Measurements from ENCODE around the gene CALY.

Gene CALY

GRCh38 chr10:133326223-133326551, 10.5 kb downstream of the CALY start:
- no peak for TF ChIP-seq TEAD4 (IDR thresholded peaks at IDR 0.05)
- TF ChIP-seq TCF12 (IDR thresholded peaks at IDR 0.05; ENCODE audit: low read depth) = no peak
- TF ChIP-seq EP300 (IDR thresholded peaks at IDR 0.05; ENCODE audit: borderline replicate concordance) = no peak
- no peak for TF ChIP-seq YY1 (IDR thresholded peaks at IDR 0.05; ENCODE audit: low read depth)
- no peak for TF ChIP-seq ZBTB7A (IDR thresholded peaks at IDR 0.05; ENCODE audit: low read depth)
- TF ChIP-seq RAD21 (IDR thresholded peaks at IDR 0.05; ENCODE audit: low read depth) = no peak
- no peak for TF ChIP-seq EGR1 (IDR thresholded peaks at IDR 0.05)
- TF ChIP-seq REST (IDR thresholded peaks at IDR 0.05; ENCODE audit: low read depth) = no peak
- TF ChIP-seq FOXM1 (IDR thresholded peaks at IDR 0.05; ENCODE audit: borderline replicate concordance, low read depth) = no peak
- TF ChIP-seq MAX (IDR thresholded peaks at IDR 0.05) = no peak; the same call in 1 of the 2 replicates
- TF ChIP-seq CEBPB (IDR thresholded peaks at IDR 0.05) = no peak

GRCh38 chr10:133325440-133326222, 11.1 kb downstream of the CALY start:
- no peak for TF ChIP-seq CREB1 (IDR thresholded peaks at IDR 0.05; ENCODE audit: low read depth)
- 0 out of 2 replicates have a peak, but pooled peaks have one; percentile 4 for TF ChIP-seq MAX (IDR thresholded peaks at IDR 0.05)
- no peak for TF ChIP-seq CEBPB (IDR thresholded peaks at IDR 0.05)
- 0 out of 2 replicates have a peak, but pooled peaks have one; percentile 15 for TF ChIP-seq TAF1 (IDR thresholded peaks at IDR 0.05; ENCODE audit: low read depth)
- no peak for TF ChIP-seq EP300 (IDR thresholded peaks at IDR 0.05; ENCODE audit: borderline replicate concordance)

- peak; percentile 49; the same call in 1 of the 2 replicates for TF ChIP-seq ZBTB7A (IDR thresholded peaks at IDR 0.05; ENCODE audit: low read depth)
- TF ChIP-seq REST (IDR thresholded peaks at IDR 0.05; ENCODE audit: low read depth) = no peak
- no peak for TF ChIP-seq CREB1 (IDR thresholded peaks at IDR 0.05; ENCODE audit: low read depth)
These were observed 11.8 kb downstream of the CALY start for GRCh38 chr10:133324857-133325260.

GRCh38 chr10:133324198-133324792, 12.4 kb downstream of the CALY start:
- TF ChIP-seq MAX (IDR thresholded peaks at IDR 0.05) = peak; percentile 45; the same call in 1 of the 2 replicates
- no peak for TF ChIP-seq CREB1 (IDR thresholded peaks at IDR 0.05; ENCODE audit: low read depth)
- 0 out of 2 replicates have a peak, but pooled peaks have one; percentile 29 for TF ChIP-seq TAF1 (IDR thresholded peaks at IDR 0.05; ENCODE audit: low read depth)
- TF ChIP-seq USF1 (IDR thresholded peaks at IDR 0.05) = 0 out of 2 replicates have a peak, but pooled peaks have one; percentile 21
- peak; percentile 91 for TF ChIP-seq NFIC (IDR thresholded peaks at IDR 0.05)
- TF ChIP-seq CEBPB (IDR thresholded peaks at IDR 0.05) = no peak
- no peak for TF ChIP-seq FOXM1 (IDR thresholded peaks at IDR 0.05; ENCODE audit: borderline replicate concordance, low read depth)
- peak; percentile 84 for TF ChIP-seq ZBTB7A (IDR thresholded peaks at IDR 0.05; ENCODE audit: low read depth)
- peak; percentile 72 for TF ChIP-seq YY1 (IDR thresholded peaks at IDR 0.05; ENCODE audit: low read depth)
- TF ChIP-seq RAD21 (IDR thresholded peaks at IDR 0.05; ENCODE audit: low read depth) = no peak

- TF ChIP-seq TCF12 (IDR thresholded peaks at IDR 0.05; ENCODE audit: low read depth) = no peak; the same call in 1 of the 2 replicates
- TF ChIP-seq ZBTB7A (IDR thresholded peaks at IDR 0.05; ENCODE audit: low read depth) = no peak
- TF ChIP-seq REST (IDR thresholded peaks at IDR 0.05; ENCODE audit: low read depth) = no peak
- 0 out of 2 replicates have a peak, but pooled peaks have one; percentile 16 for TF ChIP-seq CREB1 (IDR thresholded peaks at IDR 0.05; ENCODE audit: low read depth)
- TF ChIP-seq TEAD4 (IDR thresholded peaks at IDR 0.05) = no peak
- no peak for TF ChIP-seq EGR1 (IDR thresholded peaks at IDR 0.05)
- peak; percentile 71 for TF ChIP-seq RAD21 (IDR thresholded peaks at IDR 0.05; ENCODE audit: low read depth)
- TF ChIP-seq FOXM1 (IDR thresholded peaks at IDR 0.05; ENCODE audit: borderline replicate concordance, low read depth) = no peak
- TF ChIP-seq NFIC (IDR thresholded peaks at IDR 0.05) = no peak; the same call in 1 of the 2 replicates
- peak; percentile 35; the same call in 1 of the 2 replicates for TF ChIP-seq USF1 (IDR thresholded peaks at IDR 0.05)
- peak; percentile 45; the same call in 1 of the 2 replicates for TF ChIP-seq TAF1 (IDR thresholded peaks at IDR 0.05; ENCODE audit: low read depth)
- peak; percentile 81; the same call in 1 of the 2 replicates for TF ChIP-seq YY1 (IDR thresholded peaks at IDR 0.05; ENCODE audit: low read depth)
- peak; percentile 82 for TF ChIP-seq MAX (IDR thresholded peaks at IDR 0.05)
- TF ChIP-seq CEBPB (IDR thresholded peaks at IDR 0.05) = no peak
- no peak; the same call in 1 of the 2 replicates for TF ChIP-seq EP300 (IDR thresholded peaks at IDR 0.05; ENCODE audit: borderline replicate concordance)
These were observed 18.1 kb downstream of the CALY start for GRCh38 chr10:133318494-133319127.
